HG03342 (cell line): ENCODE measurements around the gene PRL.
A peak's percentile ranks its signal among the peaks of the same experiment; 100 is the strongest.

Source experiments
- ATAC-seq: cut with Tn5 transposase; IDR thresholded peaks from one replicate; pipeline ENCODE4 v1.9.1; 2021; ENCODE audit warnings: mild to moderate bottlenecking, moderate library complexity; ENCODE audit not compliant: unreplicated experiment

PRL gene

DNA sequence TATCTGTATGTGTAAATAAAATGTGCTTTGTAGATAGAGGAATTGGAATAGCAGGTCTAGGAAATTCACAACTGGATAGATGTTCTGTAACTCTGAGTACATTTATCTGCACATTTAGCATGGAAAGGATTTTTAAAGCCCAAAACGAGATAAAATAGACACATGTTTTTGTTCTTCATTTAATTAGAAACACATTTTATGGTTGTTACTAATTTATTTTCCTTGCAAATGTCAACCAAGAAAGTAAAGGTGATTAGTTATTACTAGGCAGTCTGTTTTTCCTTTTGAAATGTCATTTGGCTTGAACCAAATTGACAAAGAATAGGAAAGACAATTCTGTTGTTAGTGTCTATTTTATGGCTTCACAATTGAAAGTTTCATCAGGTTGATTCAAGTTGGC, 769 bp downstream of the PRL start:
- no peak for ATAC-seq

DNA sequence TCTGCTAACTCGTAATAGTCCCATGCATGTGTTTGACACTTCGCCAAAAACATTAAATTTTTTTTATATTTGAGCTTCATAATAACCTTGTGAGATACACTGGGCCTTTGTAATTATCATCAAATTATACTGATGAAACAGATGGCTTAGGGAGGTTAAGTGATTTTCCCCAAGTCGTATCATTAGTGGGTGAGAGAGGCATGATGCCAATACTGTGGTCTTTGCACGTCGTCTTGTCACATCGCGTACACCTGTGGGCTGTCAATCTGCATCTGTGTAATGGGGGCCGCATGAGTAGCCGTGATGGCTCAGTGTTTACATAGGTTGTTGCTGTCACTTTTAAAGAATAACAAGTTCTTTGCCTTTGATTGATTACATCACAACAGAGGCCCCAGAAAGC, 1.7 kb downstream of the PRL start:
- ATAC-seq = no peak

- no peak for ATAC-seq
These were observed 2.5 kb downstream of the PRL start for GRCh38 chr6:22294301-22294700.

- ATAC-seq = no peak
These were observed 6.8 kb downstream of the PRL start for GRCh38 chr6:22290045-22290444.

GRCh38 chr6:22288721-22289120, 8.1 kb downstream of the PRL start:
- ATAC-seq = no peak

- ATAC-seq = no peak
These were observed 12.2 kb downstream of the PRL start for GRCh38 chr6:22284666-22285065.

DNA sequence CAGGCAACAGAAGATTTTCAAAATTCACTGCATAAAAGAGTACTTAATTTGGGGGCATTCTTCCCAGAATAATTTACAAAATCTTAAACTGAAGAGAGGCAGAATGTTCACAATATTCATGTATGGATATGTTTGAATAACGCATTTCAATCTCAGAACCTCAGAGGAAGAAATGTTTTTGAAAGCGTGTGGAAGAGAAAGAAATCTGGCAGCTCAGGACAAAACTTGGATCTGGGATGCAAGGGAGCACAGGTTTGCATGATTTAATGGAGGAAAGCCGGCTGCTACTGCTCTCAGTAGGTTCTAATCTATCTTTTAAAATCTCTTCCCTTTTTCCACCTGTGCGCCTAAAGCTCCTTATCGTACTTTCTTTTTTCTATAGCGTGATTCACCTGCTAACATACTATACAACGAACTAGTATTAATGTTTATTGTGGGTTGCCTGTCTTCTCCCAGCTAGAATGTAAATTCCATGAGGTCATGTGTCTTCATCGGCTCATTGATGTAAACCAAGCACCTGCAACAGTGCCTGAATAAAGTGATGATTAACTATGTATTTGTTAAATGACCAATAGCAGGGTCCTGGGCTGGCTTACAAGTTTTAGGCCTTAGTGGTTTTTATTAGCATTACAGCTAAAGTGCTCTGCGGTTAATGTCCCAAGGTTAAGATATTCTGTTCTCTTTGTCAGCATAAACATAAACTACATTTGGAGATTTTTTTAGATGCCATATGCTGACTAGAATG, 15.3 kb downstream of the PRL start:
- no peak for ATAC-seq

- ATAC-seq = no peak
These were observed 17.4 kb downstream of the PRL start for GRCh38 chr6:22279427-22279826.

GRCh38 chr6:22271081-22271480, 25.8 kb downstream of the PRL start:
- ATAC-seq = peak; percentile 72

DNA sequence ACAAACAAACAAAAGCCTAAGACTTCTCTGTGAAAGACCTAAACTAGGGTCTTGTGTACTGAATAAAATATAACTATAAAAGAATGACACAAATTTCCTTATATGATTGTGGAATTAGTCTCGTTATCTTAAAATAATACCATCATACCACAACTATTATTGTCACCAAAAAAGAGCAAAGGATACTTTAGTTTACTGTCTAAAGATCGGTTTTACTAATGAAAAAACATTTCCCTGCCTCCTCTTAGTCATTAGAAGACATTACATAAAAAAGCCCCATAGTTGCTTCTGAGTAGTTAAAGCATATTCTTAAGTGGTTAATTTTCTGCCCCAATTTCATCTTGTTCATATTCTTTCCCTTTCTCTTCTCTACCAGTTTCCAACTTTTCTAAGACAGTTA, 33.1 kb downstream of the PRL start:
- ATAC-seq = no peak

- no peak for ATAC-seq
These were observed 42.0 kb downstream of the PRL start for GRCh38 chr6:22254886-22255285.

GRCh38 chr6:22253955-22254655, 42.7 kb downstream of the PRL start:
- ATAC-seq = no peak

- ATAC-seq = no peak
These were observed 45.5 kb downstream of the PRL start for GRCh38 chr6:22251348-22251747.

- no peak for ATAC-seq
These were observed 46.4 kb downstream of the PRL start for GRCh38 chr6:22250486-22250885.

DNA sequence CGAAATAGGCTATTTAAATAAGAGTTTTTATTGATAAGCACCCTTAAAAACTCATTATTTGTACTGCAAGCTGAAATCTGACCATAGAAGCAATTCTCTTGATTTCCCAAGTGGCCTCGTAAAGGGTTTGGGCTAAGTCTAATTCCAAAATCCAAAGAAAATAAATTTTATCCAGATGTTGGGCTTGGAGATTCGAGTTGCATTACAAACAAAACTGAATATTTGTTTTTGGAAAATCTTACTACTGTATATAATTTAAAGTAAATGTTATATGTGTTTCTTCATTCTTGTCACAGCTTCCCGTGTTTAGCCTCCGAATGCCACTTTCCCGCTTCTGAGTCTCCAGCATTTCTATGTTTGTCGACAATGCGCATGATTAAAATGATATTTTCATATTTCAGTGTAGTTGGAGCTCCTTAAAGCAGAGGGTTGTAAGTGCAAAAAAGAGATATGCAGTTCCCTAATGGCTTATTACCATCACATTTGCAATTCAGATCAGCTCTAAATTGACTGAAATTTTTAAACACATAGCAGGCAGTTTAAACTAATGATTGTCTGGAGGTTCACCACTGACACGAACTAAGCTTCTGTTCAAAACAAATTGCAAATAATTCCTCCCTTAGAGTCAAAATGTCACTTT, 47.0 kb downstream of the PRL start:
- no peak for ATAC-seq

GRCh38 chr6:22248513-22249308, 48.1 kb downstream of the PRL start:
- no peak for ATAC-seq

DNA sequence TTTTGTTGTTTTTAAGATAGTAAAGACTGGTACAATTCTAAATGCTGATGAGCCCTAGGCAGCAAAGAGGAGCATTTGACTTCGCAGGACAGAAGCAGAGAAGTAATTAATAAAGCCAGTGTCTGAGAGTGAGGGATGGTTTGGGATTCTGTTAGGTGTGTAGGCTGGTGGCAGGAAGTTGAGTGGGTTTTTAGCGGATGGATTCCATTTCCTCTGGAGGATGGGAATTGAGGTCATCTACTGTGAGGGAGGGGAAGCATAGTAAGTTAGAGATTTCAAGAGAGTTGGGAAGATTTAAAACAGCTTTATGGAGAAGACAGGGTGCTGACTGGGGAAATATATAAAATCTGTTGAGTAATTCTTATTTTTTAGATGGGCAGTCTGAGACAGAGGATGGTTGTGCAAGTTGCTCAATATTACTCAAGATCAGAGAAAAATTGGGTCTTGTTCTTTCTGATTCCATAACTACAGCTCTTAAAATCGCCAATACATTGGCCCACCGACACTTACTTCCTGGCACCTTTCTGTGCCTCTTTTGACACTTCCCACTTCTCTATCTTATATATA, 48.8 kb downstream of the PRL start:
- no peak for ATAC-seq

- ATAC-seq = no peak
These were observed 56.8 kb downstream of the PRL start for GRCh38 chr6:22240025-22240424.

DNA sequence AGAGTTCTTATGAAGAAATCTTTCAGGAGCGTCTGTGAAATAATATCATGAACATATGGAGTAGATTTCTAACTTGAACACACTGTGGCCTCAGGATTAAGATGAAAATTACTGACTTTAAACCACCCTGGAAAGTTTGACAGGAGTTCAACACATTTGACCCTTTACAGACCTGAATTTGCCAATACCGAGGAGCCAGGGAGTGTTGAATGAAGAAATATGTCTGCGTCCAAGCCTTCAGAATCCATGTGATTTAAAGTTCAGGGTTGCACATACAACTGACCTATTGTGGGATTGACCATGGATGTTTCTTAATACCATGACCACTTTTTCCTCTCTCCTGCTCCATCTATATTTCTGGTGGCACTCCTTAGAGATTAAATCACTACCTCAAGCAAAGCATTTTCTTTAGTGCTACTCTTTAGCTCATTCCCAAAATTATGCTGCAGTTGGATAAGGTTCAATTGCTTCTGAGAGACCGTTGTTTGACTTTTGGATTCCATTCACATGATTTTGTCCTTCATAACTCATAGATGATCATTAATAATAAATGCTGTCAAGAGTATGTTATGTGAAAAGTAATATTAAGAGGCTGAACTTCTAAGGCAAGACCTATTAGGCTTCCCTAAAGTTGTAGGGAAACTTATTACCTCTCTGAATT, 57.4 kb downstream of the PRL start:
- ATAC-seq = no peak

DNA sequence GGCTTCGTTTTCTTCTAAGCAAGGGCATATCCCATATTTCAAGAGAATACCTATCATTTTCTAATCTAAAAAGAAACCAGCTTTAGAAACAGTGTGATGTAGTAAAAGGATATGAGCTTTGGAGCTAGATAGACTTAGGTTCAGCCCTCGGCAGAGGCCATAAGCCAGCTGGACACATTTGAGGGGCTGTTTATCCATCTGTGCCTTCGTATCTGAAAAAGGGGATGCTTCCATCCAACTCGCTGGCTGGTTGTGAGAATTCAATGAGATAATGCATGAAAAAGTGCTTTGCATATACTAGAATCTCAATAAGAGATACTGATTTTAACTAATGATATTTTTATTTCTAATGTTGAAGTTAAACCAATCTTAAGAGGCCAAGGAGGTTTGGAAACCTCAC, 58.0 kb downstream of the PRL start:
- ATAC-seq = no peak
